Upper lobe of left lung (tissue), 6 donors: ENCODE measurements around the gene SPATS2. TPM values are rescaled to one million over a fixed set of nuclear protein-coding genes. Genes with fewer than 3 reads are reported as not detected.

ENCODE experiments used
- ATAC-seq, 2 donors: fragments of 200-7000 bp; cut with Tn5 transposase; one replicate each; pipeline ENCODE4 v1.9.1; 2022; ENCODE audit warnings: mild to moderate bottlenecking in 2 of 2, moderate library complexity in 2 of 2; ENCODE audit not compliant: low FRiP score in 2 of 2
- DNase-seq, 2 donors: peaks; one replicate each; pipeline ENCODE4 v3.0.0-alpha.2; 2019 to 2020
- H3K27ac ChIP-seq, 4 donors: fragments of 200-600 bp; sonication (generic); one replicate each; pipeline ENCODE4 v1.5.1; 2016 to 2019
- H3K27me3 ChIP-seq, 4 donors: fragments of 200-600 bp; sonication (generic); one replicate each; pipeline ENCODE4 v1.5.1; 2017 to 2019
- H3K36me3 ChIP-seq, 4 donors: fragments of 200-600 bp; sonication (generic); one replicate each; pipeline ENCODE4 v1.5.1; 2016 to 2019
- H3K4me1 ChIP-seq, 4 donors: fragments of 200-600 bp; sonication (generic); one replicate each; pipeline ENCODE4 v1.5.1; 2018 to 2019
- H3K4me3 ChIP-seq, 4 donors: fragments of 200-600 bp; sonication (generic); one replicate each; pipeline ENCODE4 v1.5.1; 2017 to 2019; ENCODE audit warnings: mild to moderate bottlenecking in 2 of 4, moderate library complexity in 1 of 4
- H3K9me3 ChIP-seq, 4 donors: fragments of 200-600 bp; sonication (generic); one replicate each; pipeline ENCODE4 v1.5.1; 2018 to 2019
- CTCF ChIP-seq, 6 experiments: fragments of 450-650 bp in 4 of 6; fragments of 200-600 bp in 2 of 6; sonication (generic) in 2 of 6; IDR thresholded peaks; one replicate each; pipeline ENCODE4 v1.5.1; 2016 to 2019; ENCODE audit warnings: antibody characterized with exemption in 6 of 6
- EP300 ChIP-seq, 4 donors: sonication (generic); formaldehyde crosslinking; IDR thresholded peaks; one replicate each; pipeline ENCODE4 v1.5.1; 2017; ENCODE audit warnings: antibody characterized with exemption in 4 of 4, control low read depth in 2 of 4
- POLR2A ChIP-seq, 4 donors: fragments of 450-650 bp; IDR thresholded peaks; one replicate each; pipeline ENCODE4 v1.5.1; 2016 to 2017; ENCODE audit warnings: antibody characterized with exemption in 4 of 4, mild to moderate bottlenecking in 2 of 4
- POLR2AphosphoS5 ChIP-seq, 2 donors: sonication (generic); formaldehyde crosslinking; IDR thresholded peaks; one replicate each; pipeline ENCODE4 v1.5.1; 2017; ENCODE audit warnings: antibody characterized with exemption in 2 of 2
- WGBS, 2 donors: methylation state at CpG; one replicate each; pipeline ENCODE4 v1.1.5; 2017 to 2018; 5-methylcytosine and 5-hydroxymethylcytosine counted together
- total RNA-seq, 6 donors: library from RNA; depleted of rRNA in 4 of 6; stranded (reverse); fragments of >200 nt in 4 of 6; gene quantifications; one replicate each; pipeline versions ENCODE4 v1.1.0 to v1.2.1, GENCODE V29; 2016 to 2021
- donor health status: DM: no; HTN: no; CAD: no; lungs with moderate emphysema.
- donor health status: DM: no; HTN: yes; CAD: no; lungs with severe emphysema.

The SPATS2 gene
- total RNA-seq, 6 donors from 2014 or later = 6.2 to 33.5 (median 14.4) TPM

GRCh38 chr12:49345051-49345824 is 22.0 kb upstream of the SPATS2 start:
- TF ChIP-seq CTCF (IDR thresholded peaks at IDR 0.05) (no peak), EP300 (IDR thresholded peaks at IDR 0.05) (no peak), POLR2A (IDR thresholded peaks at IDR 0.05) (no peak)
- Histone ChIP-seq H3K4me3 (peak overlapping the region in 3 of 4 donors; percentile 23 to 43 (median 41)), H3K27me3 (peaks cover 4 to 55% (median 38%) of the 10 kb centered on the region in 4 donors), H3K9me3 (no peaks in the 10 kb centered on the region), H3K4me1 (peaks cover 54 to 59% (median 57%) of the 10 kb centered on the region in 4 donors), H3K27ac (no peak overlapping the region), H3K36me3 (no peaks in the 10 kb centered on the region)
- DNase-seq (peak; percentile 23 to 89), ATAC-seq (peak in 1 of 2 donors; percentile 1)
- 1 to 2% methylated on average over 25 to 61 of the region's 70 CpGs for WGBS, 2 donors

- peak overlapping the region in 3 of 4 donors; percentile 23 to 43 (median 41) for H3K4me3 ChIP-seq
- H3K27ac ChIP-seq = no peak overlapping the region
- DNase-seq = peak; percentile 8 to 46
- H3K36me3 ChIP-seq = no peaks in the 10 kb centered on the region
- no peak for ATAC-seq
- no peak for TF ChIP-seq POLR2A (IDR thresholded peaks at IDR 0.05)
- no peak for TF ChIP-seq POLR2AphosphoS5 (IDR thresholded peaks at IDR 0.05)
- no peak for TF ChIP-seq EP300 (IDR thresholded peaks at IDR 0.05)
- no peak for TF ChIP-seq CTCF (IDR thresholded peaks at IDR 0.05)
- H3K4me1 ChIP-seq = peaks cover 54 to 59% (median 57%) of the 10 kb centered on the region in 4 donors
- no peaks in the 10 kb centered on the region for H3K9me3 ChIP-seq
- 4% methylated on average over 42 to 61 of the region's 61 CpGs for WGBS, 2 donors
- H3K27me3 ChIP-seq = peaks cover 4 to 55% (median 38%) of the 10 kb centered on the region in 4 donors
Observed at GRCh38 chr12:49345825-49346658, 21.2 kb upstream of the SPATS2 start.

- Histone ChIP-seq H3K36me3 (no peaks in the 10 kb centered on the region), H3K9me3 (no peaks in the 10 kb centered on the region), H3K27me3 (peaks cover 4 to 55% (median 38%) of the 10 kb centered on the region in 4 donors), H3K4me3 (peak within 1 kb of the TSS in 3 of 4 donors; percentile 21 to 43 (median 41)), H3K4me1 (peaks cover 54 to 59% (median 56%) of the 10 kb centered on the region in 4 donors), H3K27ac (no peak within 1 kb of the TSS)
- WGBS, 2 donors = 0 to 3% methylated on average over 18 to 33 of the region's 47 CpGs
- DNase-seq (peak; percentile 21 to 87), ATAC-seq (no peak)
- TF ChIP-seq POLR2AphosphoS5 (IDR thresholded peaks at IDR 0.05) (no peak), POLR2A (IDR thresholded peaks at IDR 0.05) (no peak), EP300 (IDR thresholded peaks at IDR 0.05) (no peak), CTCF (IDR thresholded peaks at IDR 0.05) (no peak)
Observed at GRCh38 chr12:49346659-49347310, 20.5 kb upstream of the SPATS2 start, which contains the start of gene DNAJC22. Gene DNAJC22, plus strand, starts transcription at chr12:49346888. Its CDS starts 1,985 bp downstream, at chr12:49348873.

GRCh38 chr12:49347311-49348193 is 19.7 kb upstream of the SPATS2 start:
- Histone ChIP-seq H3K27ac (no peak overlapping the region), H3K4me3 (peak overlapping the region in 3 of 4 donors; percentile 21 to 43 (median 41)), H3K9me3 (no peaks in the 10 kb centered on the region), H3K27me3 (peaks cover 4 to 50% (median 35%) of the 10 kb centered on the region in 4 donors), H3K36me3 (no peaks in the 10 kb centered on the region), H3K4me1 (peaks cover 46 to 51% (median 49%) of the 10 kb centered on the region in 4 donors)
- ATAC-seq = peak; percentile 87 to 88
- 9 to 12% methylated on average over 33 to 35 of the region's 37 CpGs for WGBS, 2 donors
- TF ChIP-seq EP300 (IDR thresholded peaks at IDR 0.05) = no peak
- peak; percentile 89 to 97 (median 92) for TF ChIP-seq CTCF (IDR thresholded peaks at IDR 0.05)
- no peak for TF ChIP-seq POLR2AphosphoS5 (IDR thresholded peaks at IDR 0.05)
- DNase-seq = peak; percentile 68 to 96
